Hematopoietic multipotent progenitor cell treated with erythropoietin and hydrocortisone succinate and interleukin-3 and kit ligand, for 4 days (in vitro differentiated cells): ENCODE results near the gene CTDNEP1.

ENCODE experiments used
- DNase-seq: peaks from one replicate; pipeline ENCODE4 v3.0.0-alpha.2; 2015

CTDNEP1 gene

GRCh38 chr17:7214300-7215135 lies 37.0 kb downstream of the CTDNEP1 start:
- DNase-seq, result peak; percentile 100

- DNase-seq, result peak; percentile 91
Observed at GRCh38 chr17:7213895-7214299, 37.6 kb downstream of the CTDNEP1 start.

GRCh38 chr17:7211491-7212273 lies 39.9 kb downstream of the CTDNEP1 start:
- no peak for DNase-seq

- DNase-seq, result no peak
Observed at GRCh38 chr17:7208754-7209460, 42.6 kb downstream of the CTDNEP1 start.

- no peak for DNase-seq
Observed at GRCh38 chr17:7208027-7208571, 43.4 kb downstream of the CTDNEP1 start.

GRCh38 chr17:7207120-7208001 lies 44.2 kb downstream of the CTDNEP1 start:
- DNase-seq, result no peak

- no peak for DNase-seq
Observed at GRCh38 chr17:7205561-7205960, 46.0 kb downstream of the CTDNEP1 start.

- peak; percentile 91 for DNase-seq
Observed at GRCh38 chr17:7204828-7205461, 46.6 kb downstream of the CTDNEP1 start.

GRCh38 chr17:7204336-7204735 lies 47.2 kb downstream of the CTDNEP1 start:
- no peak for DNase-seq

- no peak for DNase-seq
Observed at GRCh38 chr17:7203391-7203790, 48.1 kb downstream of the CTDNEP1 start.

GRCh38 chr17:7196651-7197401 lies 54.7 kb downstream of the CTDNEP1 start:
- DNase-seq, result no peak

- DNase-seq, result no peak
Observed at GRCh38 chr17:7195971-7196370, 55.6 kb downstream of the CTDNEP1 start.
